ENCODE measurements around the gene ASB1.
A peak's percentile ranks its signal among the peaks of the same experiment; 100 is the strongest.

ASB1 gene

GRCh38 chr2:238412067-238412767 lies 14.5 kb upstream of the ASB1 start:
- ATAC-seq (no peak), DNase-seq (no peak)
- Mint-ChIP-seq H3K4me1 (peaks cover 4% of the 10 kb centered on the region), H3K36me3 (ENCODE audit: low read depth) (peaks cover 4% of the 10 kb centered on the region), H3K27ac (no peak overlapping the region), H3K27me3 (no peaks in the 10 kb centered on the region), H3K4me3 (no peak overlapping the region), H3K9me3 (peaks cover 12% of the 10 kb centered on the region)

GRCh38 chr2:238413368-238413767 lies 13.4 kb upstream of the ASB1 start:
- no peak for ATAC-seq
- Mint-ChIP-seq H3K4me3 (no peak overlapping the region), H3K36me3 (ENCODE audit: low read depth) (peaks cover 4% of the 10 kb centered on the region), H3K4me1 (peaks cover 4% of the 10 kb centered on the region), H3K9me3 (peaks cover 12% of the 10 kb centered on the region), H3K27me3 (no peaks in the 10 kb centered on the region), H3K27ac (no peak overlapping the region)
- no peak for DNase-seq

DNA sequence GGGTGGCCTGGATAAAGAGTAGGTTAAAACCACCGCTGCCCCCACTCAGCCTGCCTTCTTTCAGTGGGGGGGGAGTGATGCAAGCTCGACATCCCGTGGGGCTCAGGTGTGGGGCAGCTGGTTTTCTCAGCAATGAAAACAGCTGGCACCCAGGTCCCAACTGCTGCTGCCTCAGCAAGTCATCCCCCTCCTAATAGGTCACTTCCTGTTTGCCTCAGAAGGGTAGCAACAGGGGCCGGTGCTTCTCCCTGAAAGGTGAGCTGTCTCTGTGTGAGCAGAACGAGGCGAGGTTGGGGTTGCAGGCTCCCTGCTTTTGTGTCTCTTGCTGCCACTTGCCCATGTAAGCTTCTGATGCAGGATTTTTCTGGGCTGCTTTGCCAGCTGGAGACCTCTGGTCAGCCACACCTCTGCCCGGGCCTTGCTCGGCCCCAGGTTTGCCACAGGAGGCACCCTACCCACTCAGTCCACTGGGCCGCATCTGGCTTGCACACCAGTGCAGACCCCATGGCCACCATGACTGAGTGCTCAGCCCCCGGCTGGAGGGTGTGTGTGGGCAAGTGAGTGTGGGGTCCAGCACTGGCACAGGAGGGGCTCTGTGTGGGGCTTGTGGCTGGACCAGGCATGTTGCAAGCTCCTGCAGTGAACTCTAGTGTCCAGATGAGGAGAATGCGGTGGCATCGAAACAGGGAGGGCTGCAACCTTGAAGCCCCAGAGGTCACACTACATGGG lies 11.5 kb upstream of the ASB1 start:
- Mint-ChIP-seq H3K27me3 (no peaks in the 10 kb centered on the region), H3K9me3 (peaks cover 12% of the 10 kb centered on the region), H3K36me3 (ENCODE audit: low read depth) (peaks cover 4% of the 10 kb centered on the region), H3K4me3 (no peak overlapping the region), H3K27ac (no peak overlapping the region), H3K4me1 (peaks cover 4% of the 10 kb centered on the region)
- peak; percentile 12 for DNase-seq
- ATAC-seq: peak; percentile 86

- no peaks in the 10 kb centered on the region for H3K27me3 Mint-ChIP-seq
Measured at GRCh38 chr2:238415893-238416292, 10.8 kb upstream of the ASB1 start.

GRCh38 chr2:238418196-238418998 lies 8.3 kb upstream of the ASB1 start:
- peaks cover 4% of the 10 kb centered on the region for H3K36me3 Mint-ChIP-seq (ENCODE audit: low read depth)
- H3K4me3 Mint-ChIP-seq: no peak overlapping the region
- H3K27me3 Mint-ChIP-seq: no peaks in the 10 kb centered on the region
- H3K27ac Mint-ChIP-seq: no peak overlapping the region
- H3K4me1 Mint-ChIP-seq: peaks cover 4% of the 10 kb centered on the region
- peaks cover 12% of the 10 kb centered on the region for H3K9me3 Mint-ChIP-seq
- ATAC-seq (no peak), DNase-seq (no peak)

More at GRCh38 chr2:238415893-238416292, 10.8 kb upstream of the ASB1 start:
- H3K4me3 Mint-ChIP-seq: no peak overlapping the region
- H3K36me3 Mint-ChIP-seq (ENCODE audit: low read depth): peaks cover 4% of the 10 kb centered on the region
- DNase-seq (no peak), ATAC-seq (no peak)
- peaks cover 12% of the 10 kb centered on the region for H3K9me3 Mint-ChIP-seq
- no peak overlapping the region for H3K27ac Mint-ChIP-seq
- H3K4me1 Mint-ChIP-seq: peaks cover 4% of the 10 kb centered on the region

- peaks cover 12% of the 10 kb centered on the region for H3K9me3 Mint-ChIP-seq
- ATAC-seq (no peak), DNase-seq (no peak)
- no peaks in the 10 kb centered on the region for H3K27me3 Mint-ChIP-seq
- H3K36me3 Mint-ChIP-seq (ENCODE audit: low read depth): peaks cover 4% of the 10 kb centered on the region
- peaks cover 4% of the 10 kb centered on the region for H3K4me1 Mint-ChIP-seq
- no peak overlapping the region for H3K4me3 Mint-ChIP-seq
- H3K27ac Mint-ChIP-seq: no peak overlapping the region
Measured at GRCh38 chr2:238418999-238419546, 7.7 kb upstream of the ASB1 start.

GRCh38 chr2:238420442-238420841 lies 6.3 kb upstream of the ASB1 start:
- no peak overlapping the region for H3K27ac Mint-ChIP-seq
- H3K4me1 Mint-ChIP-seq: no peaks in the 10 kb centered on the region
- peaks cover 4% of the 10 kb centered on the region for H3K36me3 Mint-ChIP-seq (ENCODE audit: low read depth)
- H3K9me3 Mint-ChIP-seq: peaks cover 12% of the 10 kb centered on the region
- no peak overlapping the region for H3K4me3 Mint-ChIP-seq
- H3K27me3 Mint-ChIP-seq: no peaks in the 10 kb centered on the region
- DNase-seq: no peak
- no peak for ATAC-seq

DNA sequence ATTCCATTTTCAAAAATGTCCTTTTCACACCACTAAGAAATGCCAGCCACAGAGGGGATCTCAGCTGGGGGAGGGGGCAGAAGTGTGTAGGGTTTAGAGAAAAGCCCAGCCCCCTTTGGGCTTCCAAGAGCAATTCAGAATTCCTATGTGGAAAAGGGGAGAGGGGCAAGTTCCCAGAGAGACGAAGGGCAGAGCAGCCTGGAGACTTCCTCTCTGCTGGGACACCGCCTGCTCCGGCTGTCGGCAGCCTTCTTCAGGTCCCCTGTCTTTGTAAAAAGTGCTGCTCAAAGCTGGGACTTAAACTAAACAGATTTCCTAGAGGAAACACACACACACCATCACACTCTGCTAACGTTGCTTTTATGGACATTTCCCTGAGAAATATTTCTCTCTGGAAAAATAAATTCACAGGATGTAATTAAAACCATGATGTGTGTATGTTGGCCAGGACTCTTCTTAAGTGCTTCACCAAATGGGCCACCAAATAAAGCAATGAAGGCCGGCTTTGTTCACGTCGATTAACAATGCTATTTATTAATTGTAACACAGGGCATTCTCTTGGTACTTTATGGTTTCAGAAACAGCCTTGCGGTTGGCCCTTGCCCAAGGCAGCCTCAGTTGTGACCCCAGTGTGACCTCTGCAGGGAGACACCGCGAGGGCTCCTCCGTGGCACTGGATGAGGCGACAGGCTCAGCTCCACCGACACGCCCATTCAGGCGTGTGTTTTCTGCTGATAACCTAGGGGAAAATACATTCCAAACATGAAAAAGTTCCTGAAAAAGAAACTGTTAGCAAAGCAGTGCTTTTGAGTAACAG lies 5.6 kb upstream of the ASB1 start:
- Mint-ChIP-seq H3K27me3 (no peaks in the 10 kb centered on the region), H3K9me3 (peaks cover 8% of the 10 kb centered on the region), H3K27ac (no peak overlapping the region), H3K36me3 (ENCODE audit: low read depth) (peaks cover 4% of the 10 kb centered on the region), H3K4me3 (no peak overlapping the region), H3K4me1 (peaks cover 1% of the 10 kb centered on the region)
- no peak for DNase-seq
- no peak for ATAC-seq

DNA sequence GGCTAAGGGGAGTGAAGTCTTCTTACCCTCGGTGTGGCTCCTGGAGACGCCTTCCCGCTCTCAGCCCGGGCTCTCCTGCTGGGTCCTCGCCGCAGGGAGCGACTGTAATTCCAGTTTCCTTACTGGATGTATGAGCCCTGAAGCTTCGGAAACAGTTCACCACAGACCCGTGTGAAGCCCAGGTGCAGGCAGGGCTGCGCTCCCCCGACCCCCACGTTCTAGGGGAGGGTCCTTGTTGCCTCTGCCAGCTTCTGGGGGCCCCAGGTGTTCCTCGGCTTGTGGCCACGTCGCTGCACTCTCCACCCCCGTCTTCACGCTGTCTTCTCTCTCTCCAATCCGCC lies 5.1 kb upstream of the ASB1 start:
- no peak overlapping the region for H3K27ac Mint-ChIP-seq
- H3K9me3 Mint-ChIP-seq: peaks cover 2% of the 10 kb centered on the region
- ATAC-seq (no peak), DNase-seq (no peak)
- no peak overlapping the region for H3K4me3 Mint-ChIP-seq
- peaks cover 3% of the 10 kb centered on the region for H3K4me1 Mint-ChIP-seq
- no peaks in the 10 kb centered on the region for H3K27me3 Mint-ChIP-seq
- peaks cover 2% of the 10 kb centered on the region for H3K36me3 Mint-ChIP-seq (ENCODE audit: low read depth)

DNA sequence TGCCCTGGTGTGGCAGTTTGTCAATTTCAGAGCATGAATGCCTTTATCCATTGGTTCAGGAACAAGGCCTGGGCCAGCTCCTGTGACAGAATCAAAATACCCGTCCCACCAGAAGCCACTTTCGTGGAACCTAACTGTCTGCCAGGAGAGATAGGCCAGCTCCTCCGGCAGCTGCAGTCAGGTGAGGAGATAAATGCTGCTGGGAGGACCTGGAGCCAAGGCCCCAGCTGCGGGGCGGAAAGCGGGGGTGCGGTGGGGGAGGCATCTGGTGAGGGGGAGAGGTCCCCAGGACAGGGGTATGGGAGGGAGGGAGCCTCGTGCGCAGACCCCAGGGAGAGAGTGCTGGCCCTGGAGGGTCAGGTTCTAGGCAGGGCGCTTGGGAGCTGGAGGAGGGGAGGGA lies 4.4 kb upstream of the ASB1 start:
- ATAC-seq (no peak), DNase-seq (no peak)
- Mint-ChIP-seq H3K9me3 (no peaks in the 10 kb centered on the region), H3K27ac (no peak overlapping the region), H3K27me3 (no peaks in the 10 kb centered on the region), H3K4me3 (no peak overlapping the region), H3K4me1 (peaks cover 3% of the 10 kb centered on the region), H3K36me3 (ENCODE audit: low read depth) (no peaks in the 10 kb centered on the region)

GRCh38 chr2:238422940-238423339 lies 3.8 kb upstream of the ASB1 start:
- Mint-ChIP-seq H3K4me1 (peaks cover 9% of the 10 kb centered on the region), H3K9me3 (no peaks in the 10 kb centered on the region), H3K4me3 (no peak overlapping the region), H3K27ac (no peak overlapping the region), H3K27me3 (no peaks in the 10 kb centered on the region), H3K36me3 (ENCODE audit: low read depth) (peaks cover 4% of the 10 kb centered on the region)
- DNase-seq (no peak), ATAC-seq (no peak)

DNA sequence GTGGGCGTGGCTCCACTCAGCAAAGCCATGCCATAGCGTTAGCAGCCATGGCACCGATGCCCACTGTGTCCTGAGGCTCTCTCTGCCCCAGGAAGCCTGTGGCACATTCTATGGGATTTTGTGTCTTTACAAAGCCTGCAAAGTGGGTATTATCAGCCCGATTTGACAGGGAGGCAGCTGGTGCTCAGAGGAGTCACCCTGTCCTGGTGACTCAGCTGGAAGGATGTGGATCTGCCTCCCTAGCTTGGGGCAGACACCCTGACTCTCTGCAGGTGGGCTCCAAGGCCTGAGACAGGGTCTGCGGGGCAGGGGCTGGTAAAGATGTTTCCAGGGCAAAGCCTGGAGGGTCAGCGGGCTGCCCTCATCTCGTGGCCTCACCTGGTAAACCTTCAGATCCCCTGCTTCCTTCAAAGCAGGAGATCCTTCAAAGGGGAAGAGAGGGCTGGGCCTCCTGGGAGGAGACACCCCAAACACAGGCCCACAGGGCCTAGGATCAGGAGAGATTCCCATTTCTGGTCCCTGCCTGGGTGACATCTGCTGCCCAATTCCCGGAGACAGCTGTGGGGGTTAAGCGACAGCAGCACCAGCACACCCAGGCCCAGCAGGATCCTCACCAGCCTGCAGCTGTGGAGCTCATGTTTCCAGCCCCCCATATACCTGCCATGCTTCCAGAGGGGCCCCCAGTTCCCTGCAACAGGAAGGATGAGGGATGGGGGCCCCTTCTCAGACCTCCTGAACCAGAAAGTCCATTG lies 3.0 kb upstream of the ASB1 start:
- no peaks in the 10 kb centered on the region for H3K27me3 Mint-ChIP-seq
- no peak for ATAC-seq
- H3K9me3 Mint-ChIP-seq: no peaks in the 10 kb centered on the region
- H3K27ac Mint-ChIP-seq: no peak overlapping the region
- peaks cover 7% of the 10 kb centered on the region for H3K36me3 Mint-ChIP-seq (ENCODE audit: low read depth)
- peaks cover 17% of the 10 kb centered on the region for H3K4me1 Mint-ChIP-seq
- no peak overlapping the region for H3K4me3 Mint-ChIP-seq
- DNase-seq: no peak

- Mint-ChIP-seq H3K4me1 (peaks cover 23% of the 10 kb centered on the region), H3K27ac (no peak overlapping the region), H3K9me3 (no peaks in the 10 kb centered on the region), H3K4me3 (no peak overlapping the region), H3K27me3 (no peaks in the 10 kb centered on the region), H3K36me3 (ENCODE audit: low read depth) (peaks cover 11% of the 10 kb centered on the region)
- DNase-seq (no peak), ATAC-seq (no peak)
Measured at GRCh38 chr2:238424313-238424700, 2.4 kb upstream of the ASB1 start.

Data from activated naive CD8-positive, alpha-beta T cell treated with anti-CD3 and anti-CD28 coated beads, Interleukin-2, amount 50 U/mL, for 24 hours (primary cell).